Activated naive CD4-positive, alpha-beta T cell treated with anti-CD3 and anti-CD28 coated beads, Interleukin-2, amount 10 ng/mL, durations not matched to agents 7 days and 5 days (primary cell): Measurements from ENCODE around the gene TGIF1.
"Not testable (repeated sequence)": the region's sequence is repeated elsewhere in the genome, so short reads cannot be mapped to it uniquely, and the experiment has no call there.

Experiments
- CTCF ChIA-PET: fragments of 350-600 bp; sonication (Branson Sonifier 250); formaldehyde crosslinking; loops from one replicate; lab custom pipeline; 2021; ENCODE audit warnings: antibody characterized with exemption; lab: Charles Lee
- DNase-seq: peaks from one replicate; pipeline ENCODE4 v3.0.0-alpha.2; 2020
- H3K27ac Mint-ChIP-seq: one replicate; pipeline ENCODE4 v1.8.0; 2021; ENCODE audit warnings: mild to moderate bottlenecking, moderate library complexity, mixed read lengths
- H3K27me3 Mint-ChIP-seq: one replicate; pipeline ENCODE4 v1.8.0; 2021; ENCODE audit warnings: mild to moderate bottlenecking, mixed read lengths
- H3K36me3 Mint-ChIP-seq: one replicate; pipeline ENCODE4 v1.8.0; 2021; ENCODE audit warnings: mixed read lengths
- H3K4me1 Mint-ChIP-seq: one replicate; pipeline ENCODE4 v1.8.0; 2021; ENCODE audit warnings: mixed read lengths
- H3K4me3 Mint-ChIP-seq: one replicate; pipeline ENCODE4 v1.8.0; 2021; ENCODE audit warnings: mild to moderate bottlenecking, moderate library complexity, mixed read lengths
- H3K9me3 Mint-ChIP-seq: one replicate; pipeline ENCODE4 v1.8.0; 2021; ENCODE audit warnings: mixed read lengths

Gene TGIF1

GRCh38 chr18:3468833-3469232 is 18.9 kb downstream of the TGIF1 start:
- no peak for DNase-seq
- CTCF ChIA-PET = no interaction called here
- Mint-ChIP-seq H3K4me3 (no peak overlapping the region), H3K27ac (no peak overlapping the region), H3K36me3 (no peaks in the 10 kb centered on the region), H3K9me3 (no peaks in the 10 kb centered on the region), H3K4me1 (peaks cover 25% of the 10 kb centered on the region), H3K27me3 (no peaks in the 10 kb centered on the region)

- no peak overlapping the region for H3K27ac Mint-ChIP-seq
- H3K9me3 Mint-ChIP-seq = no peaks in the 10 kb centered on the region
- peaks cover 23% of the 10 kb centered on the region for H3K4me1 Mint-ChIP-seq
- no peak for DNase-seq
- H3K4me3 Mint-ChIP-seq = no peak overlapping the region
- no peaks in the 10 kb centered on the region for H3K36me3 Mint-ChIP-seq
- H3K27me3 Mint-ChIP-seq = no peaks in the 10 kb centered on the region
- CTCF ChIA-PET = interaction anchor here (2.3 kb wide), 1 partner anchor 17 kb away, joined by 6 read pairs; no protein-coding TSS in a partner anchor
Measured at GRCh38 chr18:3471141-3471648, 21.2 kb downstream of the TGIF1 start.

- not testable (repeated sequence) for H3K27ac Mint-ChIP-seq, H3K4me3 Mint-ChIP-seq, H3K9me3 Mint-ChIP-seq, DNase-seq, H3K36me3 Mint-ChIP-seq, H3K27me3 Mint-ChIP-seq
- peaks cover 14% of the 10 kb centered on the region for H3K4me1 Mint-ChIP-seq
- CTCF ChIA-PET = interaction anchor here (2.3 kb wide), 1 partner anchor 17 kb away, joined by 6 read pairs; no protein-coding TSS in a partner anchor
Measured at GRCh38 chr18:3472121-3472520, 22.1 kb downstream of the TGIF1 start.

GRCh38 chr18:3472681-3473544 is 22.9 kb downstream of the TGIF1 start:
- H3K36me3 Mint-ChIP-seq = no peaks in the 10 kb centered on the region
- H3K4me1 Mint-ChIP-seq = peaks cover 11% of the 10 kb centered on the region
- CTCF ChIA-PET = interaction anchor here (1.1 to 2.3 kb wide), 4 partner anchors 14 to 193 kb away, joined by 3 to 6 read pairs (median 4); no protein-coding TSS in a partner anchor
- DNase-seq = no peak
- no peaks in the 10 kb centered on the region for H3K27me3 Mint-ChIP-seq
- H3K27ac Mint-ChIP-seq = no peak overlapping the region
- H3K4me3 Mint-ChIP-seq = no peak overlapping the region
- H3K9me3 Mint-ChIP-seq = no peaks in the 10 kb centered on the region

GRCh38 chr18:3478262-3478978 is 28.4 kb downstream of the TGIF1 start:
- Mint-ChIP-seq H3K27me3 (peaks cover 10% of the 10 kb centered on the region), H3K36me3 (no peaks in the 10 kb centered on the region), H3K4me1 (peaks cover 5% of the 10 kb centered on the region), H3K27ac (no peak overlapping the region), H3K4me3 (no peak overlapping the region), H3K9me3 (no peaks in the 10 kb centered on the region)
- DNase-seq = no peak
- CTCF ChIA-PET = interaction anchor here (0.7 to 1.2 kb wide), 4 partner anchors 11 to 188 kb away, joined by 3 to 4 read pairs (median 4); no protein-coding TSS in a partner anchor

GRCh38 chr18:3479978-3480509 is 30.1 kb downstream of the TGIF1 start:
- CTCF ChIA-PET = no interaction called here
- H3K4me1 Mint-ChIP-seq = no peaks in the 10 kb centered on the region
- H3K27me3 Mint-ChIP-seq = peaks cover 10% of the 10 kb centered on the region
- H3K9me3 Mint-ChIP-seq = no peaks in the 10 kb centered on the region
- H3K4me3 Mint-ChIP-seq = no peak overlapping the region
- no peak for DNase-seq
- H3K27ac Mint-ChIP-seq = no peak overlapping the region
- H3K36me3 Mint-ChIP-seq = no peaks in the 10 kb centered on the region

- H3K4me1 Mint-ChIP-seq = no peaks in the 10 kb centered on the region
- no peak overlapping the region for H3K27ac Mint-ChIP-seq
- no peaks in the 10 kb centered on the region for H3K36me3 Mint-ChIP-seq
- peaks cover 10% of the 10 kb centered on the region for H3K27me3 Mint-ChIP-seq
- DNase-seq = no peak
- no peak overlapping the region for H3K4me3 Mint-ChIP-seq
- H3K9me3 Mint-ChIP-seq = no peaks in the 10 kb centered on the region
- CTCF ChIA-PET = no interaction called here
Measured at GRCh38 chr18:3480827-3481573, 31.0 kb downstream of the TGIF1 start.

- no peak overlapping the region for H3K27ac Mint-ChIP-seq
- CTCF ChIA-PET = interaction anchor here (0.6 to 0.7 kb wide), 2 partner anchors 20 to 23 kb away, joined by 3 read pairs; no protein-coding TSS in a partner anchor
- no peak overlapping the region for H3K4me3 Mint-ChIP-seq
- no peaks in the 10 kb centered on the region for H3K4me1 Mint-ChIP-seq
- DNase-seq = peak; percentile 31
- H3K36me3 Mint-ChIP-seq = no peaks in the 10 kb centered on the region
- H3K9me3 Mint-ChIP-seq = no peaks in the 10 kb centered on the region
- peaks cover 10% of the 10 kb centered on the region for H3K27me3 Mint-ChIP-seq
Measured at GRCh38 chr18:3481696-3482210, 31.8 kb downstream of the TGIF1 start.

- Mint-ChIP-seq H3K27me3 (peaks cover 10% of the 10 kb centered on the region), H3K4me1 (no peaks in the 10 kb centered on the region), H3K9me3 (no peaks in the 10 kb centered on the region), H3K36me3 (no peaks in the 10 kb centered on the region), H3K4me3 (no peak overlapping the region), H3K27ac (no peak overlapping the region)
- CTCF ChIA-PET = interaction anchor here (0.6 to 0.7 kb wide), 2 partner anchors 21 to 24 kb away, joined by 3 read pairs; no protein-coding TSS in a partner anchor
- DNase-seq = no peak
Measured at GRCh38 chr18:3482258-3482657, 32.3 kb downstream of the TGIF1 start.

- no peak for DNase-seq
- no peaks in the 10 kb centered on the region for H3K4me1 Mint-ChIP-seq
- no peak overlapping the region for H3K27ac Mint-ChIP-seq
- no peak overlapping the region for H3K4me3 Mint-ChIP-seq
- H3K27me3 Mint-ChIP-seq = peaks cover 12% of the 10 kb centered on the region
- no peaks in the 10 kb centered on the region for H3K9me3 Mint-ChIP-seq
- CTCF ChIA-PET = no interaction called here
- H3K36me3 Mint-ChIP-seq = no peaks in the 10 kb centered on the region
Measured at GRCh38 chr18:3485153-3486149, 35.5 kb downstream of the TGIF1 start.

GRCh38 chr18:3486512-3486911 is 36.5 kb downstream of the TGIF1 start:
- no peak for DNase-seq
- CTCF ChIA-PET = no interaction called here
- no peak overlapping the region for H3K4me3 Mint-ChIP-seq
- no peak overlapping the region for H3K27ac Mint-ChIP-seq
- no peaks in the 10 kb centered on the region for H3K36me3 Mint-ChIP-seq
- peaks cover 9% of the 10 kb centered on the region for H3K27me3 Mint-ChIP-seq
- H3K4me1 Mint-ChIP-seq = no peaks in the 10 kb centered on the region
- H3K9me3 Mint-ChIP-seq = no peaks in the 10 kb centered on the region

- Mint-ChIP-seq H3K27me3 (peaks cover 25% of the 10 kb centered on the region), H3K4me1 (peaks cover 2% of the 10 kb centered on the region), H3K36me3 (no peaks in the 10 kb centered on the region), H3K9me3 (no peaks in the 10 kb centered on the region), H3K4me3 (no peak overlapping the region), H3K27ac (no peak overlapping the region)
- no peak for DNase-seq
- CTCF ChIA-PET = no interaction called here
Measured at GRCh38 chr18:3489462-3489861, 39.5 kb downstream of the TGIF1 start.
